GM11168 (cell line): ENCODE data around the gene TERB1.
"Not testable (repeated sequence)": the region's sequence is repeated elsewhere in the genome, so short reads cannot be mapped to it uniquely, and the experiment has no call there.

ENCODE experiments used
- in situ Hi-C: fragments of 300-500 bp; cut with MboI; formaldehyde crosslinking; loops from one replicate; pipeline ENCODE4 v1.12.0; 2022; ENCODE audit warnings: low sequenced_read_pairs; ENCODE audit not compliant: unreplicated experiment

Gene TERB1

GRCh38 chr16:66830422-66831404 lies 29.3 kb upstream of the TERB1 start, which contains the start of gene NAE1:
TSS of gene NAE1 (minus strand) at chr16:66830976. CDS start at chr16:66830899, 77 bp downstream.
- in situ Hi-C loops = no loop called here

DNA sequence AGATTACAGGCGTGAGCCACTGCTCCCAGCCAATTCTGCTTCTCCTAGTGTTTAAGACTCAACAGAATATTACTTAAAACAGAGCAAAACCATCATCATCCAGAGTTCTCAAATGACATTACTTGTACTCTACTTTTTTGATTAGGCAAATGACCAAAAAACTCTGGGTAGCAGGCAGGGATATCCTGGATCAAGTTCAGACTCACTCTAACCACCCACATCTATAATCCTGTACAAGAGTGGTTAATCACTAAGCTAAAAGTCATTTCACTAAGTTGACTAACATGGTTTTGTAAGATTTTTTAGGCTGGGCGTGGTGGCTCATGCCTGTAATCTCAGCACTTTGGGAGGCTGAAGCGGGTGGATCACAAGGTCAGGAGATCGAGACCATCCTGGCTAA lies 22.6 kb upstream of the TERB1 start:
- in situ Hi-C loops = no loop called here

DNA sequence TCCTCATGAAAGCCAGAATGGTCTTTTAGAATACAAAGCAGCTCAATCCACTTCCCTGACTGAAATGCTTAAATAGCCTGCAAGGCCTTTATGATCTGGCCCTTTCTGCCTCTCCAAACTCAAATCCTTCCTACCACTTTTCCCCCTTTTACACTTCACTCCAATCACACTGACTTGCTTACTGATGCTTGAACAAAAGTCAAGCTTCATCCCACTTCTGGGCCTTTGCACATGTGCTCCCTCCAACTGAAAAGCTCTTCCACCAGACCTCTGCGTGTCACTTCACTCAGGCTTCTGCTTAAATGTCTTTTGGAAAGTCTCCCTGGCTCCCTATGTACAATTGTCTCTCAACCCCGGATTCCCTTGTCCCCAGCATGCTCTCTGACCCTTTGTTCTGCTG lies 13.3 kb upstream of the TERB1 start:
- in situ Hi-C loops = no loop called here

DNA sequence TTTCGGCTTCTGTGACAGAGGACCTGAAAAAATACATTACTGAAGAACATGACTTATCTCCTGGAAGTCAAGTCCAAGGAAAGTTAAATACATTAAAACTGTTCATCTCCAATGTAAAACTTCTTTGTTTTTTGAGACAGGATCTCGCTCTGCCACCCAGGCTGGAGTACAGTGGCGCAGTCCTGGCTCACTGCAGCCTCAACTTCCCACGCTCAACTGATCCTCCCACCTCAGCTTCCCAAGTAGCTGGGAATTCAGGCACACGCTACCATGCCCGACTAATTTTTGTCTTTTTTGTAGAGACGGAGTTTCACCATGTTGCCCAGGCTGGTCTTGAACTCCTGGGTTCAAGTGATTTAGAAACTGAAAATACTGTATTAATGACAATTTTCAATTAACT lies 9.7 kb upstream of the TERB1 start:
- in situ Hi-C loops = no loop called here

- in situ Hi-C loops = no loop called here
Measured at GRCh38 chr16:66810391-66810790, 9.0 kb upstream of the TERB1 start.

- in situ Hi-C loops = no loop called here
Measured at GRCh38 chr16:66809765-66810164, 8.4 kb upstream of the TERB1 start.

DNA sequence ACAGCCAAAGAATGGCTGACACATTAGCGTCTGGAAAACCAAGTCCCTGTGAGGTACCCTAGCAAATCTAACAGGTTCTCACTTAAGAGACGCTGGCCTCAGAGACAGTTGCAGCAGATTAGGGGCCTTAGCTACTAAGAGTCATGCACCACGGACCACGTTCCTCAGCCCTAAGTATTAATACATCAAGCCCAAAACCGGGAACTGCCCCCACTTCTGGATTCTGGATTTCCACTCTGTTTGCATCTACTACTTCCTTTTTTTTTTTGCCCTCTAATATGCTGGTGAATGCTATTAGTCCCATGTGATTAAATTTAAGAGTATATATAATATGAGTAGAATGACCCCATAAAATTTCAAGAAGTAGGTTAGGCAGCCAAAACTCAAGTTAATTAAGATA lies 775 bp upstream of the TERB1 start:
- in situ Hi-C loops = no loop called here

- in situ Hi-C loops = no loop called here
Measured at GRCh38 chr16:66800856-66801255, 528 bp downstream of the TERB1 start.

GRCh38 chr16:66798161-66798560 lies 3.2 kb downstream of the TERB1 start:
- in situ Hi-C loops = no loop called here

DNA sequence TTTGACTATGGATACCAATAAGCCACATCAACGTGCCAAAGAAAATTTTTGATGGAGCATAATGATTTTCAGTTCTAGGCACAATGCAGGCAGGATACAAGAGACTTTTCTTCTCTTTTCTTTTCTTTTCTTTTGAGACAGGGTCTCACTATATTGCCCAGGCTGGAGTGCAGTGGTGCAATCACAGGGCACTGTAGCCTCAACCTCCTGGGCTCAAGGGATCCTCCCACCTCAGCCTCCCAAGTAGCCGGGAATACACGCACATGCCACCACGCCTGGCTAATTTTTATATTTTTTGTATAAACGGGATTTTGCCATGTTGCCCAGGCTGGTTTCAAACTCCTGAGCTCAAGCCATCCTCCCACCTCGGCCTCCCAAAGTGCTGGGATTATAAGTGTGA lies 7.4 kb downstream of the TERB1 start:
- in situ Hi-C loops = not testable (repeated sequence)

- in situ Hi-C loops = no loop called here
Measured at GRCh38 chr16:66790130-66790733, 11.2 kb downstream of the TERB1 start.

GRCh38 chr16:66787427-66787826 lies 14.0 kb downstream of the TERB1 start:
- in situ Hi-C loops = no loop called here

DNA sequence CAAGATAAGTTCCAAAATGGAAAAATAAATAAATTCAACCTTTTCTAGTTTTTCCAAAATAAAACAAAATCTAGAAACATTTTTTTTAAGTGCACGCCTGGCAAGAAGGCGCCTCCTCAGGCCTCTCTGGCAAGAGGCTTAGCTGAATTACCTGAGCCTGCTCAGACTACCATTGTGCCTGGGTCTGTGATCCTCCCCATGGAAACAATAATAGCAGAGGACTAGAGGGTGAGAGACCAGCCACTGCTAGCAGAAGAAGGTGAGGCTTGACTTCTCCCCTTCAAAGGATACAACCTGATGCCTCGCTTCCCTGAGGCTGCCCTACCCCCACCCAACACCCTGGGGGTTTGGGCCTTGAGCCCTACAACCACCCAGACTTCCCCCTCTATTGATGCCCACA lies 14.8 kb downstream of the TERB1 start:
- in situ Hi-C loops = no loop called here

DNA sequence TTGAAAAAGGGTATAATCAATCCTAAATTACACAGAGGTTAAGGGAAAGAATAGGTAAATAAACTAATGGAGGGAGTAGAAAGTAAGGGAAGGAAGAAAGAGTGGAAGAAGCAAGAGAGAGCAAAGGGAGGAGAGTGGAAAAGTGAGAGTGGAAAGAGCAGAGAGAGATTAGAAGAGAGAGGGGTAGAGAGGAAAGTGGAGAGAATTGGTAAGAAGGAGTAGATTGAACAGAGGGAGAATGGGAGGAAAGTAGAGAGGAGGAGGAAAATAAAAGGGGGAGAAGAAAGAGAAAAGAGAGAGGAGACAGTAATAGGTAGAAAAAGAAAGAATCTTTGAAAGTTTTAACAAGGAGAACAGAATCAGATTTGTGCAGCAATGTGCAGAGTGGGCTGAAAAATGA lies 24.9 kb downstream of the TERB1 start:
- in situ Hi-C loops = no loop called here

DNA sequence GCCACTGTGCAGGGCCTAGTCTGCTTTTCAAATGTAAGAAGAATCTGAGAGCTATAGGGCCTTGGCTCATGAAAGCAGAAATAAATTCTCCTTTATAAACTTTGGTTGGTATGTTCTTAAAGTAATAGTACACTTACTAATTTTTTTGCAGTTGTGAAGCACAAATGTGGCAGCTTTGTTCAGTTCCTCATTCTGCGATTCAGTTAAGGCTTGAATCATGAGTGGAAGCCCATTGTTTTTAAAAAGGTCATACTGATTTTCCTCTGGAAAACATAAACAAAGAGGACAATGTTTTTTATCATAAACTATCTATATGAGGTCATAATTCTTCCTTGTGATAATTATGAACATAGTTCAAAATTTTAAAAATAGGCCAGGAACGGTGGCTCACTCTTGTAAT lies 26.4 kb downstream of the TERB1 start:
- in situ Hi-C loops = no loop called here

- in situ Hi-C loops = no loop called here
Measured at GRCh38 chr16:66758086-66758485, 43.3 kb downstream of the TERB1 start.

GRCh38 chr16:66754819-66755218 lies 46.6 kb downstream of the TERB1 start:
- in situ Hi-C loops = no loop called here

- in situ Hi-C loops = no loop called here
Measured at GRCh38 chr16:66754211-66754610, 47.2 kb downstream of the TERB1 start.

DNA sequence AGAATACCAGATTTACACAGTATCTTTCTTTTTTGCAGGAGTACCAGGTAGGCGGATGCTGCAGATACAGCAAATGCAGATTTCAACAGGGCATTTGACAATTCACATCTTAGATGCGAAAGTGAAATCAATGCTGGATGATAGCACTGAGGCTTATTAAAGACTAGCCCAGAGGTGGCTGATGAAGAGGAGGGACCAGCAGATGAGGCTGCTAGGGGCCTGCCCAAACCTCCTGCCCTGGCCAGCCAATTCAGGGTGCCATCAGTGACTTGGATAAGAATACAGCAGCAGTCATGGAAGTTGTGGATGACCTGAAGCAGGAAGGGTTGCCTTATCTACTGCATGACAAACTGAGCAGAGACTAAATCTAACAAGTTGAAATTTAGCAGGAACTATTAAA lies 48.4 kb downstream of the TERB1 start:
- in situ Hi-C loops = no loop called here

DNA sequence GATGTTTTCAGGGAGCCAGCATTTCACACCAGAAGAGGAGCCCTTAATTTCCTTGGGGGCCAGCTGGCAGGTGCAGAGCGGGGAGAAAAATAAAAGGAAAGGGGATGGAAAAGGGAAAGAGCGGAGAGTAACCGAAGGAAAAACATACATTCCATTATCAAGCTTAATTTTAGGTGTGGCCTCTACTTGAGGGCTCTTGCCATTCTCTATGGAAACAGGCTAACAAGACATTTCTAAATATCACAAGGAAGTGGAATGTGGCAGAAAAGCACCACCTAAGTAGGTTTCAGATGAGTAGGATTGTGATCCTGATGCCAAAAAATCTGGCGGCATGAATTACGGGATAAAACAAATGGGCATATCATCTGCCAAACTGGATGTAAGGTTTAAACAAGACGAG lies 49.0 kb downstream of the TERB1 start:
- in situ Hi-C loops = no loop called here

GRCh38 chr16:66751992-66752322 lies 49.4 kb downstream of the TERB1 start:
- in situ Hi-C loops = no loop called here
